ENCODE measurements around the gene ELL3.

ELL3 gene

GRCh38 chr15:43791993-43792760 lies 15.4 kb upstream of the ELL3 start, which contains the start of gene SERF2:
Gene SERF2 (plus strand): TSS chr15:43792320. CDS start chr15:43792377, 57 bp downstream.
- POLR2A ChIA-PET (ENCODE audit: low non-redundant PET) = interaction anchor here (0.7 kb wide), 1 partner anchor 11 kb away, joined by 3 read pairs; no protein-coding TSS in a partner anchor
- TF ChIP-seq, protein P1, sequence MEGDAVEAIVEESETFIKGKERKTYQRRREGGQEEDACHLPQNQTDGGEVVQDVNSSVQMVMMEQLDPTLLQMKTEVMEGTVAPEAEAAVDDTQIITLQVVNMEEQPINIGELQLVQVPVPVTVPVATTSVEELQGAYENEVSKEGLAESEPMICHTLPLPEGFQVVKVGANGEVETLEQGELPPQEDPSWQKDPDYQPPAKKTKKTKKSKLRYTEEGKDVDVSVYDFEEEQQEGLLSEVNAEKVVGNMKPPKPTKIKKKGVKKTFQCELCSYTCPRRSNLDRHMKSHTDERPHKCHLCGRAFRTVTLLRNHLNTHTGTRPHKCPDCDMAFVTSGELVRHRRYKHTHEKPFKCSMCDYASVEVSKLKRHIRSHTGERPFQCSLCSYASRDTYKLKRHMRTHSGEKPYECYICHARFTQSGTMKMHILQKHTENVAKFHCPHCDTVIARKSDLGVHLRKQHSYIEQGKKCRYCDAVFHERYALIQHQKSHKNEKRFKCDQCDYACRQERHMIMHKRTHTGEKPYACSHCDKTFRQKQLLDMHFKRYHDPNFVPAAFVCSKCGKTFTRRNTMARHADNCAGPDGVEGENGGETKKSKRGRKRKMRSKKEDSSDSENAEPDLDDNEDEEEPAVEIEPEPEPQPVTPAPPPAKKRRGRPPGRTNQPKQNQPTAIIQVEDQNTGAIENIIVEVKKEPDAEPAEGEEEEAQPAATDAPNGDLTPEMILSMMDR (conservative IDR thresholded peaks at IDR 0.05; ENCODE audit: low read depth) = no peak
- DNase-seq (ENCODE audit: low spot score) = peak; percentile 100
- peak within 1 kb of the TSS; percentile 87 for H3K27ac ChIP-seq
- CTCF ChIA-PET = interaction anchor here (0.6 to 1.2 kb wide), 2 partner anchors 10 to 11 kb away, joined by 3 read pairs; no protein-coding TSS in a partner anchor

DNA sequence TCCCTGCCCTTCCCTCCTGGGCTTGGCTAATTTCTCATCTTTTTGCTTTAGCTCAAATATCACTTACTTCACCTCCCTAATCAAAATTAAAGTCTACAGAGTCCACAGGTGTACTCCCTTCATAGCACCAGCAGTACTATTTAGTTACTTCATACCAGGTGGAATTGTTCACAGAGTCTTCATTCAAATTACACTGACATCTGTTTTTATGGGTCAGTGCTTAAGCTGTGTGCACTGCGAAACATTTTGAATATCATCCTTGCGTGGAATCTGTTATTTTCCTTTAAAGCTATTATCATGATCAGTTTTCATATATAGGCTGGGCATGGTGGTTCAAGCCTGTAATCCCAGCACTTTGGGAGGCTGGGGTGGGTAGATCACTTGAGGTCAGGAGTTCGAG lies 12.6 kb upstream of the ELL3 start:
- peak overlapping the region; percentile 87 for H3K27ac ChIP-seq
- no peak for DNase-seq (ENCODE audit: low spot score)
- TF ChIP-seq, protein P1 (conservative IDR thresholded peaks at IDR 0.05; ENCODE audit: low read depth) = no peak
- ChIA-PET CTCF (interaction anchor here (1.1 kb wide), 1 partner anchor 12 kb away, joined by 3 read pairs; the partner anchor contains the start of gene ELL3), POLR2A (ENCODE audit: low non-redundant PET) (no interaction called here)

DNA sequence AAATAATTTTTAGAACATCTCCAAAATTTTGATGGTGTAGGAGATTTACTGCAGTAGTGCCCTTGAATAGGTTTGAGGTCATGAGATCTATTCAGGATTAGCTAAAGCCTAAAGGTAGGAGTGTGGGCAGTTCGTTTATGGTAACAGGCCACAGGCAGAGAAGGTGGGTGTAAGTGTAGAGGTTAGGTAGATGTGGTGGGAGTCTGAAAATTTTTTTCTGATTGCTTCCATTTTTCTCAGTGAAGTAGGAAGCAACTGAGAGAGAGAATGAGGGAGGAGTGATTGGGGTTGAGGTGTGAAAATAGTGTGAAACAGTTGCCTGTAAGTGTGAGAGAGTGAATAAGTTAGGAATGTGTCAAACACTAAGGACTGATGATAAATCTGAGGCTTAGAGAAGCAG lies 2.2 kb upstream of the ELL3 start:
- ChIA-PET CTCF (no interaction called here), POLR2A (ENCODE audit: low non-redundant PET) (no interaction called here)
- no peak overlapping the region for H3K27ac ChIP-seq
- TF ChIP-seq, protein P1 (conservative IDR thresholded peaks at IDR 0.05; ENCODE audit: low read depth) = no peak
- DNase-seq (ENCODE audit: low spot score) = no peak

DNA sequence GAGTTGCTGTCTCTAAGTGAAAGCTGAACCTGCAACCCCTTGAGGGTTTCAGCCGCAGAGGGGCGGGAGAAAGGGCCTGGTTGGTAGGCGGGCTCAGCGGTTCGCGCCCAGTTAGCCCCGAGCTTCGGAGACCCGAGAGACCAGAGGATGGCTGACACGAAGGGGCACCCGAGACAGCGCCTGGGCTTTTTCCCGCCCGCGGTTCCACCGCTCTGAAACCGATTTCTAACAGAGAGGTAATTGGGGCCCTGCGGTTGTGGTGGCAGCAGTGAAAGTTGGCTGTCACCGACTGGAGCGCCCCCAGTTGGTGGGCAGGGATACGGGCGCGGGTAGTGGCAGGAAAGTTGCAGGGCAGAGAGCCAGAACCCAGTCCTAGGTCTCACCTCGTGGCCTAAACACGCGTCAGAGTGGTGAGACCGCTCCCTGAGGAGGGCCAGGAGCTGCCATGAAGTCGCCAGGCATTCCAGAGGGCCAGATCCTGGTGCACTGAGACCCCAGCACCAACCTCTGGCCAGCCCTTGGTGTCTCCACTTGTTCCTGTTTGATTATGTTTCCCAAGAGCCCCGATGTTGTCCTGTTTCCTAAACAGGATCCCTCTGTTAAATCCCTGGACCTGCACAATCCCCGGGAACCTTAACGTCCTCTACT lies 625 bp upstream of the ELL3 start:
- TF ChIP-seq, protein P1 (conservative IDR thresholded peaks at IDR 0.05; ENCODE audit: low read depth) = peak; percentile 95
- ChIA-PET POLR2A (ENCODE audit: low non-redundant PET) (interaction anchor here (0.5 to 1.0 kb wide), 3 partner anchors 9 to 34 kb away, joined by 4 to 10 read pairs (median 5); no protein-coding TSS in a partner anchor), CTCF (interaction anchor here (0.6 to 1.7 kb wide), 3 partner anchors 13 to 394 kb away, joined by 3 to 5 read pairs (median 4); no protein-coding TSS in a partner anchor)
- H3K27ac ChIP-seq = peak overlapping the region; percentile 93
- peak; percentile 65 for DNase-seq (ENCODE audit: low spot score)

DNA sequence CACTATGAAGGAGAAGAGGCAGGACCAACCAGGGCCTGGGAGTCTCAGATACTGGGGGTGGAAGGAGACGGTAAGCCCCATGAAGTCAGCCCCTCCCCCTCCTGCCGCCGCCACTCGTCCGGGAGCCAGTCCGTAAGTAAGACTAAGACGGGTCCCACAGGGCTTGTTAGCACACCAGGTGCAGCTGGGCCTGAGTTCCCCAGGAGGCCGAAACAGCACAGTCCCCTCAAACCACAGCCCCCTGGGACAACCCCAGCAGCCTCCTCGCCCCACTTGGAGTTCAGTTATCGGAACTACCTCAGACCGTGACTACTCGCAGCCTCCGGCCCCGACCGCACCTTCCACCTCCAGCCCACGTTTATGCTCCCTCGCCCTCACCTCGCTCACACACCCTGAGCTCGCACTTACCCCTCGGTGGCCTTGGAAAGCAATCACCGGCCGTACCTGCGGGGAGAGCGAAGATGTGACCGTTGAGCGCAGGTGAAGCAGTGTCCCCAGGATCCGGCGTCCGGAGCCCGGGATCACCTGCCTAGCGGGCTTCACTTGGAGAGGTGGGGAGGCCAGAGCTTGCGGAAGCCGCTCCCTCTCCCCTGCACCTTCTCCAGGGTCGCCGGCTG lies 557 bp downstream of the ELL3 start:
- peak overlapping the region; percentile 93 for H3K27ac ChIP-seq
- DNase-seq (ENCODE audit: low spot score) = no peak
- ChIA-PET CTCF (interaction anchor here (1.7 kb wide), 1 partner anchor 335 kb away, joined by 5 read pairs; no protein-coding TSS in a partner anchor), POLR2A (ENCODE audit: low non-redundant PET) (interaction anchor here (0.6 to 0.8 kb wide), 2 partner anchors 12 to 30 kb away, joined by 3 to 10 read pairs; no protein-coding TSS in a partner anchor)
- TF ChIP-seq, protein P1 (conservative IDR thresholded peaks at IDR 0.05; ENCODE audit: low read depth) = no peak
